Measurements from ENCODE around the gene PRSS48.
"Not testable (repeated sequence)": the region's sequence is repeated elsewhere in the genome, so short reads cannot be mapped to it uniquely, and the experiment has no call there.

Gene PRSS48, protein sequence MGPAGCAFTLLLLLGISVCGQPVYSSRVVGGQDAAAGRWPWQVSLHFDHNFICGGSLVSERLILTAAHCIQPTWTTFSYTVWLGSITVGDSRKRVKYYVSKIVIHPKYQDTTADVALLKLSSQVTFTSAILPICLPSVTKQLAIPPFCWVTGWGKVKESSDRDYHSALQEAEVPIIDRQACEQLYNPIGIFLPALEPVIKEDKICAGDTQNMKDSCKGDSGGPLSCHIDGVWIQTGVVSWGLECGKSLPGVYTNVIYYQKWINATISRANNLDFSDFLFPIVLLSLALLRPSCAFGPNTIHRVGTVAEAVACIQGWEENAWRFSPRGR

DNA sequence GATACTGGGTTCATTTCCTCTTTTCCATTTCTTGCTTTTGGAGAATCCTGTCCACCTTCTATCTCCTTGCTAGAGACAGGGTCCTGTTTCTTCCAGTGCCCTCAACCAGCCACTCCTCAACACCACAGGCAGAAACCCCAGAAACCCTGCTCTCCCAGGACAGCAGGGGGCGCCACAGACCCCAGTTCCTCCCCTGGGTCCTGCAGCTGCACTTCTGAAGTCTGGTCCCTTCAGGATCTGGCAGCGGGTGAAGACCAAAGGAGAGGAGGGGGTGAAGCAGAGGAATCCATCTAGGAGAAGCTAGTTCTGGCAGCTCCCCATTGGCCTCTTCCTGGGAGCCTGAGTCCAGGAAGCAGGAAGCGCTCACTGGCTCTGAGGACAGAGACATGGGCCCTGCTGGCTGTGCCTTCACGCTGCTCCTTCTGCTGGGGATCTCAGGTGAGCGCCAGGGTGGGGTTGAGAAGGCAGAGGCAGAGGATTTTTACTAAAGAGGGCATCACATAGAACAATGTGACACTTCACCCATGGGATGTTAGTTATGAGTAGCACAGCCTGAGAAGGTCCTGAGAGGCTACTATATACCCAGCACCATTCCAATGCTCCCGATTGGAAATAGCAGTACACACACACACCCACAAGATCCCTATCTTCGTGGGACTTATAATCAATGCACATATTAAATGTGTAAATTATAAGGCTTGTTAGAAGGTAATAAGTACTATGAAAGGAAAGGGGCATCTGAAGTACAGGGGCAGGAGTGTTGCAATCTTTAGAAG, at the start of gene PRSS48:
Gene PRSS48, plus strand, starts transcription at position 375 of the 776 bp plus-strand sequence. Its CDS starts 12 bp downstream, at position 387.
- peak; percentile 5 for DNase-seq

DNA sequence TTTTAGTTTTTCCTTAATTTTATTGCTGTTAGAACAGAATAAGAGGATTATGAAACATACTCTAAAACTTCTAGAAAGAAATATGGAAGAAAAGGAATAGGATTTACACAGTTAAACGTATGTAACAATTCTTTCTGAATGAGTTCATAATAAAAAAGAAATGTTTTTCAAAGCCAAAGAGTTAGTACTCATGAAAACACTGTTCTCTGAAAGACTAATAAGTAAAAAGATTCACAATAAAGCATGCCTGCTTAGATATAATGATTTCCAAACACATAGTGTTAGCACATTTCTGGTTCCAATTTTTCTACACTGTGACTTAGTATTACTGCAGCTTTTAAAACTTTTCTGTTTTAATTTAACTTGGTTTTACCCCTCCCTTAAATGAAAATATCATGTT, 49.8 kb upstream of the PRSS48 start:
- no peak for DNase-seq

DNA sequence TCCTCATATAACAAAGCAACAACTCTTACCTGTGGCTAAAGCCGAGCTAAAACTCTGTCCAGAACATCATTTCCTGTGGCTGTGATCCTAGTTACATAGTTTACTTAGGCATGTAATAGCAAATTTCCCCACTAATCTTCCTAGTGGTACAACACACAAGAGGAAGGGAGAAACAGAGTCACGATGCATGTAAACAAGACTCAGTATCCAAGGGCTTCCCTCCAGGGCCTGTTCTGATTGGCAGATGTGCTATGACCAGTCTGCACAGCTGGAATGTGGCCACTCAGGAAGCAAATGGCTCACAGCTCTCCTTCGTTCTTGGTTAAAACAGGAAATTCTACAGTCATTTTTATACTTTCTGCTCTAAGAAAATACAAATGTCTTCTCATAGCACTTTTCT, 49.2 kb upstream of the PRSS48 start:
- no peak for DNase-seq

DNA sequence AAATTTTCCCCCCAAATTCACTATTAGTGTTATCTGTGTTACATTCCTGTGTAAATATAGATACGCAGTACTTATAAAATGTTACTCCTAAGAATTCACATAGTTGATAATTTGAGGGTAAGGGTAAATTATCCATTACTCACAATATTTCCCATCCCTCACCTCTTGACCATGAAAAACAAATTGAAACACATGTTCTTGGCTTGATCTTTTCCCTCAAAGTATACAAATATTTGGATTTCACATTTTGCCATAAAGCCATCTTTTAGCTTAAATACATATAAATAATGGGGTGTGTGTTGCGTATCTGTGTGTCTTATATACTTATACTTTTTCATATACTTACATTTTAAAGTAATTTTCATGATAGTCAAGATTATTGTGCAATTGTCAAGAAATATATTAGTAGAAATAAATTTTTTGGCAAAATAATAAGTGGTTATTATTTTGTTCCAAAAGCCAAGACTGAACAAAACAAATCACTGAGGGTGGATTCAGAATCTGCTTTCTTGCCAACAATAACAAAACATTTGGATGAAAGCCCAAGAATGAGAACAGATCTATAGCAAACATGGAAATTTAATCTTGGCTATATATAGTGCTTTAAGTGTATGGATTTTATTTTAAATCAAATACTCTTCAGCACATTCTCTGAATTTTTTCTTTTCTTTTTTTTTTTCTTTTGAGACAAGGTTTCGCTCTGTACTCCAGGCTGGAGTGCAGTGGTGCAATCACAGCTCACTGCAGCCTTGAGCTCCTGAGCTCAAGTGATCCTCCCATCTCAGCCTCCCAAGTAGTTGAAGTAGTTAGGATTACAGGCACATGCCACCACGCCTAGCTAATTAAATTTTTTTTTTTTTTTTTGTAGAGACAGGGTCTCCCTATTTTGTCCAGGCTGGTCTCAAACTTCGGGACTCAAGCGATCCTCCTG, 48.5 kb upstream of the PRSS48 start:
- DNase-seq = no peak

DNA sequence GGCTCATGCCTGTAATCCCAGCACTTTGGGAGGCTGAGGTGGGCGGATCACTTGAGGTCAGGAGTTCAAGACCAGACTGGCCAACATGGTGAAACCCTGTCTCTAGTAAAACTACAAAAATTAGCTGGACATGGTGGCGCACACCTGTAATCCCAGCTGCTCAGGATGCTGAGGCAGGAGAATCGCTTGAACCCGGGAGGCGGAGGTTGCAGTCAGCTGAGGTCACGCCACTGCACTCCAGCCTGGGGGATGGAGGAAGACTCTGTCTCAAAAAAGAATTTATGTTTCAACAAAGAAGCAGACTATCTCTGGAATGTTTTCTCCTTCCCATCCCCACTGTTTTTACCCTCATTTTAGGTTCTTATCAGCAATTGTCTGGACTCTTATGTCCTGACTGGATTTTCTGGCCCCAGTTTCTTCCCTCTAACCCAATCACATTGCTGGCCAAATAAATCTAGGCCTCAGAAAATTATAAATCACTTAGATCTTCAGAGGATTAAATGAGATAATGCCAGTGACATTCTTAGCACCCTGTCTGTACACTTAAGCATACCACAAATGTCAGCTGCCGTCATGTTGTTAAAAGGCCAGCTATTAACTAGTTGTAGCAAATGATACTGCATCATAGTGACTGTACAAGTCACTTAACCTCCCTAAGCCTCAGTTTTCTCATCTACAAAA, 44.9 kb upstream of the PRSS48 start:
- DNase-seq = no peak

DNA sequence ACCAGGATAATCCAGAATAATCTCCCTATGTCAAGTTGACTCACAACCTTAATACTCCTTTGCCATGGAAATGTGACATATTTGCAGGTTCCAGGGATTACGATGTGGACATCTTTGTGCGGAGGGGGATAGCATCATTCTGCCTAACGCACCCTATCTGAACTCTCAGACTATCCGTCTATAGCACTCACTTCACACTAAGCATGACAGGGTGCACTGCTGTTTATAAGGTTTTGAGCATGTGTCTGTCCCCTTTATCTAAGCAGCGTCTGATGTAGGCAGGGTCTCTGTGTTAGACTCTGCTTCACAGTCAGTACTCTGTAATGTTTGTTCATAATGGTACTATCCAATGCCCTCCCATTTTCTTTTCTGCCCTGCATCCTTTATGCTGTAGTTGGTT, 43.4 kb upstream of the PRSS48 start:
- DNase-seq = no peak

DNA sequence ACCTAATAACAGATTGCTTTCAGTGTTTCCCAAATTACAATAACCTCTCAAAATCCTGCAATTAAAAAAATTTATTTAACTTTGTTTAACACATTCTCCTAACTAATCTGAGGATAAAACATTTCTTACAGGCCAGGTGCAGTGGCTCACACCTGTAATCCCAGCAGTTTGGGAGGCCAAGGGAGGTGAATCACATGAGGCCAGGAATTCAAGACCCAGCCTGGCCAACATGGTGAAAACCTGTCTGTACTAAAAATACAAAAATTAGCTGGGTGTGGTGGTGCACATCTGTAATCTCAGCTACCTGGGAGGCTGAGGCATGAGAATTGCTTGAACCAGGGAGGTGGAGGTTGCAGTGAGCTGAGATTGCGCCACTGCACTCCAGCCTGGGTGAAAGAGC, 41.6 kb upstream of the PRSS48 start:
- DNase-seq = not testable (repeated sequence)

DNA sequence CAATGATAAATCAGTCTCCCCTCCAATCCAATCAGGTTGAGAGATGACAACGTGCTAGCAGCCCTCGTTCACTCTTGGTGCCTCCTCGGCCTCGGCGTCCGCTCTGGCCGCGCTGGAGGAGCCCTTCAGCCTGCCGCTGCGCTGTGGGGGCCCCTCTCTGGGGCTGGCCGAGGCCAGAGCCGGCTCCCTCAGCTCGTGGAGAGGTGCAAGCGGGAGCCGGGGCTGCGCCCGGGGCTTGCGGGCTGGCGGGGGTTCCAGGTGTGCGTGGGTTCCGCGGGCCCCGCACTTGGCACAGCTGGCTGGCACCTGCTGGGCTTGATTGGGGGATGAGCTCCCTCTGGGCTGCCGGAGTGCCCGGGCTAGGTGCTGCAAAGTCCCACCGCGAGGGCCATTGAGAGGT, 40.9 kb upstream of the PRSS48 start:
- DNase-seq = no peak

DNA sequence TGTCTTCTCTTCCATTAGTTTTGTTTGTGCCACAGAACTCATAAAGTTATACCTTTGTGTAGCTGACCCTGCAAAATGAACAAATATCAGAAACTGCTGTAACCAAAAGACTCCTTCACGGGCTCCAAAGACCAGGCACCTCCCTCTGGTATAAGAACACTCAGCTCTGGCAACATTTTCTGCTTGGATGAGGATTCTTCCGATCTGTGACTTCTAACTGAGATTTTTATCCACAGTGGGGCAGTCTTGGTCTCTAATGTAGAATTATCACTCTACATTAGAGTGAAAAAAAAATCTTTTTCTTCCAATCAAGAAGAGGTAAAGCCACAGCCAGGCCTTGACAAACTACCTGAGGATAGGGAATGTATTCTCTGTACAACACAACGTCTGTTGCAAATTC, 38.5 kb upstream of the PRSS48 start:
- DNase-seq = no peak

DNA sequence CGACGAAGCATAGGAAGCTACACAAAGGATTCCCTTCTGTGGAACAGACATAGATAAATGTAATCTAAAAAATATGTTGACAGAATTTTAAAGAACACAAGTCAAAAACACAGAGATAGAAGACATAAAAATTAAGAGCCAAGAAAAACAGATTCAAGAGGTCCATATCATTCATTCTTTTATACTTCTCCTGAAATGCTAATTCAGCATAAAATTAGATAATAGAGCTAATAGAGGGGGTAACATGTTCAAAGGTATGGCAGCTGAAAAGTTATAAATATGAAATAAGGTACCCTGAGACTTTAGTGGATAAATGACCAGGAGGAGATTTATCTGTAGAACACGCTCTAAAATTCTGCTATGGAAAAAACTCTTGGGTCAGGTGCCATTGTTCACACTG, 37.4 kb upstream of the PRSS48 start:
- DNase-seq = no peak

DNA sequence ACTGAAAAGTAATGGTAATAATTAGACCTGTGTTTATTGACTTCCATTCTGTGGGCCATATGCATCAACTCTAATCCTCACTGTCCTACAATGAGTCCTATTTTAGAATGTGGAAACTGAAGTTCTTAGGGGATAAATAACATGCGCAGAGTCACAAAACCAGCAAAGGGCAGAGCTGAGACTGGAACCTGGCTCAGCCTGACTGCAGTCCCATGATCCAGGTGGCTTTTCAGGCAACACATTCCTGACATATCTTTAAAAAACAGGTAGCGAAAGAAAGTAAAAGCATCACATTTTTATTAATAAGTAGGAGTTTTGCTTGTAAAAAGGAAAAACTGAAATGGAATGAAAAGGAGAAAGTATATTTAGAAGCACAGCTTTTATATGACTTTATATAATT, 34.7 kb upstream of the PRSS48 start:
- no peak for DNase-seq

DNA sequence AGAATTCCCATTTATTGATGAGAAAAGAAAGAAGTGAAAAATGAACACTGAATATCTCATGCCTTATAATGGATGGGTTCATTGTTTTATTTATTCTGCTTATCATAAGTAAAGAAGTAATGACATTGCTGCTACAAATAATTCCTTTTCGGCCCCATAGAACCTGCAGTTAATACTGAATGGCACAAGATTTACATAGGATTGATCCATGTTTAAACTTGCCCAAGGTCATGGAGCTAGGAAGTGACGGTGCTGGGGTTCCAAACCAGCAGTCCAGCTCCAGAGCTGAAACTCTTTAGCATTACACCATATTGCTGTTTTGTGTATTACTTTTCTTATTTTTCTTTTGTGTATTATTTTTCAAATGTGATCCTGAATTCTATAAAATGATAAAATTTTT, 30.2 kb upstream of the PRSS48 start:
- DNase-seq = no peak

DNA sequence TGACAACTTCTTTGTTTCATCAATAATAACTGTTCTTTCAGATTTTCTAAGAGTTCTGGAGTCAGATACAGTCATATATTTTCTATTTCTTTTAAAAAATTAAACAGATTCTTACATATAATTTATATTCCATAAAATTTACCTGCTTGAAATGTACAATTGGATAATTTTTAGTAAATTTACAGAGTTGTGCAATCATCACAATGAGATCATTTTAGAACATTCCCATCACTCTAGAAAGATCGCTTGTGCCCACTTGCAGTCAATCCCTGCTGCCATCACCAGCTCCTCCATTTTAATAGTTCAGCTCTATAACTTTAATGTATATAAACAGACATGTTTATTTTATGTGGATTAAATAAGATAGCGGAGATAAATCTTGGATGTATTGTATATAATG, 29.6 kb upstream of the PRSS48 start:
- DNase-seq = no peak

DNA sequence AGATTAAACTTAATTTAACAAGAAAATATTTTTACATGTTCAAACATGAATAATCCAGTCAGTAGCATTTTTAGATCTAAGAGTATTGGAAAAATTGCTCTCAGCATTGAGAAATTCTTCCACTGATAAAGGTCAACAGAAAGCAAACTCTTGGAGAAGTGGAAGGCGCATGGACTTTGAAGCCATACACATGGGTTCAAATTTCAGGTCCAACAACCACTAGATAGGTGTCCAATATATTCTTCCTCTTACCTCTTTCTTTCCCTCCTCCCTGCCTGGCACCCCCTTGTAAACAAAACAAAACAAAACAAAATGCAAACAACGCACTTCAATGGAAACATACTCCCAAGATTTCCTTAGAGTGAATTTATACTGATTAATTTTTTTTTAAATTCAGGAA, 28.4 kb upstream of the PRSS48 start:
- no peak for DNase-seq

DNA sequence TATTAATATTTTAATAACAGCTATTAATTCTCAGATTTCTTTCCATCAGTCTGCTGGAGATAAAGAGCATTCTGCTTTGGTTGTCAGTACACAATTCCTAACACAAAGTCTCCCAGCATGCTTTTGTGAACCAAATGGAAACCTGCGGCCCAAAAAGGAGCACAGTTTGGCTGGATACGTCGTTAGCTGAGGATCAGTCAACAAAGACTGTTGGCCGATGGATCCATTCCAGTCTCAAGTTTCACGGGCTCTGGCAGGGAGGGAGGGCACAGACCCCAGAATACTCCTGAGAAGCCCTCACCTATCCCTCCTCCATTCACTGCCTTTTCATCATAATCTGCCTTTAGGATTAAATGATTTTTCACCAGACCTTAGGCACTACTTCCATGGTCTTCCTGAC, 26.3 kb upstream of the PRSS48 start:
- no peak for DNase-seq

DNA sequence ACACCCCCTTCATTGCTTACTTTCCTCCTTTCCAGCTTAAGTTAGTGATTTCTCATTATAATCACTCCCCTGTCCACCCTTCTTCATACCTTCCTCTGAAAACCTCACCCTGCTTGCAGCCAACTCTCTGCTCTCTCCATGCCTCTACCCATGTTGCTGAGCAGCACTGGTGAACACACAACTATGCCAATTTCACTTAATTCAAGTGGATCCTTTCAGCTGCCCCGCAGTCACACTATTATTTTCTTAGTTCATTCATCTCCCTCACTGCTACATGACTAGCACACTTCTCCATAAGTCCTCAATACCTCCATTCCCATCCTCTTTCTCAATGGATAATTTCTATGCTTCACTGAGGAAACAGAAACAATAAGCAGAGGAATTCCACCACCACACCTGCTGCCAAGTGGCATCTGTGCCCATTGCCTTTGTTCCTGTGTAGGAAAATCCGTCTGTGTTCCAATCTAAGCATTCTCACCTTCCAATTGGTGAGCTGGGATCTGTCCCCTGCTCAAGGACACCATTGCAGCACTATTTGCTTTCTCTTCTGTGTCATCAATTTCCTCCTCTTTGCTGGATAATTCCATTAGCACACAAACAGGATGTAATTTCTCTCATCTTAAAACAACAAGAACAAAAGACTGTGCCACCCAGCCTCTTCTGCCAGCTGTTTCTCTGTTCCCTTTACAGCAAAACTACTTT, 25.2 kb upstream of the PRSS48 start:
- no peak for DNase-seq

DNA sequence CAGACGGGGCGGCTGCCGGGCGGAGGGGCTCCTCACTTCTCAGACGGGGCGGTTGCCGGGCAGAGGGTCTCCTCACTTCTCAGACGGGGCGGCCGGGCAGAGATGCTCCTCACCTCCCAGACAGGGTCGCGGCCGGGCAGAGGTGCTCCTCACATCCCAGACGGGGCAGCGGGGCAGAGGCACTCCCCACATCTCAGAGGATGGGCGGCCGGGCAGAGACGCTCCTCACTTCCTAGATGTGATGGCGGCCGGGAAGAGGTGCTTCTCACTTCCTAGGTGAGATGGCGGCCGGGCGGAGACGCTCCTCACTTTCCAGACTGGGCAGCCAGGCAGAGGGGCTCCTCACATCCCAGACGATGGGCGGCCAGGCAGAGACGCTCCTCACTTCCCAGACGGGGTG, 21.7 kb upstream of the PRSS48 start:
- DNase-seq = not testable (repeated sequence)

DNA sequence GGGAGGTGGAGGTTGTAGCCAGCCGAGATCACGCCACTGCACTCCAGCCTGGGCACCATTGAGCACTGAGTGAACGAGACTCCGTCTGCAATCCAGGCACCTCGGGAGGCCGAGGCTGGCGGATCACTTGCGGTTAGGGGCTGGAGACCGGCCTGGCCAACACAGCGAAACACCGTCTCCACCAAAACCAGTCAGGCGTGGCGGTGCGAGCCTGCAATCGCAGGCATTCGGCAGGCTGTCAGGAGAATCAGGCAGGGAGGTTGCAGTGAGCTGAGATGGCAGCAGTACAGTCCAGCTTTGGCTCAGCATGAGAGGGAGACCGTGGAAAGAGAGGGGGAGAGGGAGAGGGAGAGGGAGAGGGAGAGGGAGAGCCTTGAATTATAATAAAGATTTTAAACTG, 21.3 kb upstream of the PRSS48 start:
- DNase-seq = not testable (repeated sequence)

DNA sequence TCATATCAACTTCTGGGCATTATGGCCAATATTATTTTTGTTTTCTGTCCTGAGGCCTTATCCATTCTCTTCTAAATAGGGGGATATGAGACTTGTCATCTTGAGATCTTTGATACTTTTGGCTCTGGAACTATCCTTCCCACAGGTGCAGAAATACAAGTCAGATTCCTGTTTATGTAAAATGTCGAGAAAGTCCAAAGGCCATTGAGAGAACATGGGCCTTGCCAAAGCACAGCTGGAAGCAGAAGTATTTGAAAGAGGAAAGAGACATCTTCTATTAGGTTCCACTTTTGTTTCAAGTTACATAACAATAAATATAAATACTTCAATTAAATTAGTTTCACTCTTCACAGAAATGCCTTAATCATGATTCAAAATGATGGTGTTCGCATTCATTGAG, 20.8 kb upstream of the PRSS48 start:
- no peak for DNase-seq

DNA sequence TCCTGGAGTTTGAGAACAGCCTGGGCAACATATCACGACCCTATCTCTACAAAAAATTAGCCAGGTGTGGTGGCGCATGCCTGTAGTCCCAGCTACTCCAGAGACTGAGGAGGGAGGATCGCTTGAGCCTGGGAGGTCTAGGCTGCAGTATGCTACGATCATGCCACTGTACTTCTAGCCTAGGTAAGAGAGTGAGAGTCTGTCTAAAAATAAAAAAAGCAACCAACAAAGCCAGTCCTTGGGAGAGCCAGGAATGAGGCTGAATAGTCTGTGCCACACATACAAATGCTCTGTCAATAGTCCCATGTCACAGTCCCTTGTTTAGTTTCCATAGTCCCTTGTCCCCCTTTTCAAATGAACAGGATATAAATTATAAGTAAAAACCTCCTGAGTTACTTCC, 19.3 kb upstream of the PRSS48 start:
- no peak for DNase-seq

DNA sequence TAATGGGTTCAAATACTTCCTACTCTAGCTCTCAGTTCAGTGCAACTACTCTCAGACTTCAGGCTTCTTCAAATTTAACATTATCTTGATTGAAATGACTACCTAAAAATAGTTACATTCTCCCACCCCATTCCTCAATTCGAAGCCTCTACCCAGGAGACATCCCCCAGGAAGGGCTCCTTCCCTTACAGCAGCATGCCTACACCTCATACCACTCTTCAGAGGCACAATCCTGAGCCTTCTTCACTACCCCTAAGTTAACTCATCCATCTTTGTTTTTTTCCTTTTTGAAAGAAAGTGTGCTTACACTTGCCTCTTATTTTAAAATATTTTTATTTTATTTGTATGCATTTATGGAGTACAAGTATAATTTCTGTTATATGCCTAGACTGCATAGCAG, 17.2 kb upstream of the PRSS48 start:
- DNase-seq = no peak

DNA sequence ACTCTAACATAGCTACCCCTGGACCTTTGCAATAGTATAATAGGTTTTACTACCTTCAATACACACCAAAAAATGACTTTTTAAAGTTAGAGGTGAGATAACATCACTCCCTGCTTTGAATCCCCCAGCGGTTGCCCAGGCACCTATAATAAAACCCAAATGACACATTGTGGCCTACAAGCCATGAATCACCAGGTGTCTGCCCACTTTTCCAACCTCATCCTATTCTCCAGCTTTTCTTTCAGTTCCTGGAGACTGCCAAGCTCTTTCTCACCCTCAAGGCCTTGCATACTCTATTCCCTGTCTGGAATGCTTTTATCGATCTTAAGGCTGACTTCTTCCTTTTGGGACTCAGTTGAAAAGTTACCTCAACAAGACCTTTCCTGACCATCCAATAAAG, 16.4 kb upstream of the PRSS48 start:
- no peak for DNase-seq
